ENCODE data around the gene SLC17A5.
"Not testable (repeated sequence)": the region's sequence is repeated elsewhere in the genome, so short reads cannot be mapped to it uniquely, and the experiment has no call there.

DNA sequence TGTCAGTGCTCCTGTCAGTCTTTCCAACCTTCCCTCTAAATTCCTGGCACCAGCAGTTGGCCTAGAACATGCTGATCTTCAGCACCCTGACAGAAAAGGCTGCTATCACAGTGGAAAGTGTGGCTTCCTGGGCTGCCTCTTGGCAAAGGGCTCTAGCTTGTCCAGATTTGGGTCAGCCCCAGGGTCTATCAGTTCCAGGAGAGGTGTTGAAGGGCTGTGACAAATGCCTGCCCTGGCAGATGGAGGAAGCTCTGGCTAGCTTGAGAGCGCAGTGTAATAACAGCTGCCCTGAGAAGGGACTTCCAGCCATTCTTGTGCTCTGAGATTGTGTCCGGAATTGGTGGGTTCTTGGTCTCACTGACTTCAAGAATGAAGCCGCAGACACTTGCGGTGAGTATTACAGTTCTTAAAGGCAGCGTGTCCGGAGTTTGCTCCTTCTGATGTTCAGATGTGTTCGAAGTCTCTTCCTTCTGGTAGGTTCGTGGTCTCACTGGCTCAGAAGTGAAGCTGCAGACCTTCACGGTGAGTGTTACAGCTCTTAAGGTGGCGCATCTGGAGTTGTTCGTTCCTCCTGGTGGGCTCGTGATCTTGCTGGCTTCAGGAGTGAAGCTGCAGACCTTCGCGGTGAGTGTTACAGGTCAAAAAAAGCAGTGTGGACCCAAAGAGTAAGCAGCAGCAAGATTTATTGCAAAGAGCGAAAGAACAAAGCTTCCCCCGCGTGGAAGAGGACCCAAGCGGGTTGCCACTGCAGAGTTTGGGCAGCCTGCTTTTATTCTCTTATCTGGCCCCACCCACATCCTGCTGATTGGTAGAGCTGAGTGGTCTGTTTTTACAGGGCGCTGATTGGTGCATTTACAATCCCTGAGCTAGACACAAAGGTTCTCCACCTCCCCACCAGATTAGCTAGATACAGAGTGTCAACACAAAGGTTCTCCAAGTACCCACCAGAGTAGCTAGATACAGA, 82.3 kb downstream of the SLC17A5 start:
- not testable (repeated sequence) for TF ChIP-seq EZH2 (IDR thresholded peaks at IDR 0.05; ENCODE audit: insufficient read depth, poor library complexity, severe bottlenecking); EZH2phosphoT487 (IDR thresholded peaks at IDR 0.05; ENCODE audit: insufficient read depth, low read depth)
